ENCODE results near the gene MAP3K5.

DNA sequence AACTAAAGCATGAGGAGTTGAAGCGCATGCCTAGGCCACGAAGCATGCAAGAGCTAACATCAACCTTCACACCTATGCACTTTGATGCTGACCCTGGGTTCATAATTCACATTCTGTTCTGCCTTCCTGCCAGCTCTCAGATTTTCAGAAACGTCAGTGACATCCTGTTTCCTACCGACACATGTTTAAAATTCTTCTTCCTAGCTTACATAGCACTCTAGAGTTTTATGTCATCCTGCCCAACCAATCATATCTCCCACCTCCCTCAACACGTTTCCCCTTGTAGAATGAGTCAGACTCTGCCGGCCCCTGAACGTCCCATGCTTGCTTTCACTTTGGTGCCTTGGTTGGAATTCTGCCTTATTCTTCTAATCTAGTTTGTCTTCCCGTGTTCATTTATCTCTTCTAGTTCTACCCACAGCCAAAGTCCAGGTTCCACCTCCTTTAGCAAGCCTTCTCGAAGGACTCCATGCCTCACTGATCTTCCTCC lies 144.9 kb downstream of the MAP3K5 start:
- TF ChIP-seq, protein P1, sequence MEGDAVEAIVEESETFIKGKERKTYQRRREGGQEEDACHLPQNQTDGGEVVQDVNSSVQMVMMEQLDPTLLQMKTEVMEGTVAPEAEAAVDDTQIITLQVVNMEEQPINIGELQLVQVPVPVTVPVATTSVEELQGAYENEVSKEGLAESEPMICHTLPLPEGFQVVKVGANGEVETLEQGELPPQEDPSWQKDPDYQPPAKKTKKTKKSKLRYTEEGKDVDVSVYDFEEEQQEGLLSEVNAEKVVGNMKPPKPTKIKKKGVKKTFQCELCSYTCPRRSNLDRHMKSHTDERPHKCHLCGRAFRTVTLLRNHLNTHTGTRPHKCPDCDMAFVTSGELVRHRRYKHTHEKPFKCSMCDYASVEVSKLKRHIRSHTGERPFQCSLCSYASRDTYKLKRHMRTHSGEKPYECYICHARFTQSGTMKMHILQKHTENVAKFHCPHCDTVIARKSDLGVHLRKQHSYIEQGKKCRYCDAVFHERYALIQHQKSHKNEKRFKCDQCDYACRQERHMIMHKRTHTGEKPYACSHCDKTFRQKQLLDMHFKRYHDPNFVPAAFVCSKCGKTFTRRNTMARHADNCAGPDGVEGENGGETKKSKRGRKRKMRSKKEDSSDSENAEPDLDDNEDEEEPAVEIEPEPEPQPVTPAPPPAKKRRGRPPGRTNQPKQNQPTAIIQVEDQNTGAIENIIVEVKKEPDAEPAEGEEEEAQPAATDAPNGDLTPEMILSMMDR (IDR thresholded peaks at IDR 0.05), result no peak
- TF ChIP-seq POLR2A (IDR thresholded peaks at IDR 0.05), result no peak
- peak in 1 of 2 donors; percentile 28 for TF ChIP-seq EP300 (IDR thresholded peaks at IDR 0.05)
